Measurements from ENCODE around the gene PAK6.

- TF ChIP-seq POLR2A (IDR thresholded peaks at IDR 0.05; ENCODE audit: low read depth, low read length) = no peak
- TF ChIP-seq SPI1 (IDR thresholded peaks at IDR 0.05; ENCODE audit: low read depth, low read length) = peak; percentile 53
- no peak for TF ChIP-seq TAF1 (IDR thresholded peaks at IDR 0.05; ENCODE audit: low read depth, low read length)
- no peak for TF ChIP-seq POLR2AphosphoS5 (IDR thresholded peaks at IDR 0.05; ENCODE audit: low read depth, low read length)
- no peak for TF ChIP-seq POU2F2 (IDR thresholded peaks at IDR 0.05; ENCODE audit: low read depth, low read length)
- TF ChIP-seq PAX5 (IDR thresholded peaks at IDR 0.05; ENCODE audit: insufficient read depth, low read length, severe bottlenecking) = no peak
These were observed 40.3 kb upstream of the PAK6 start for GRCh38 chr15:40198355-40199085.

Measured in GM12891 (cell line).